GM12864 (cell line): ENCODE measurements around the gene PKP1.

Source experiments
- DNase-seq: peaks from one replicate; pipeline ENCODE4 v3.0.0-alpha.2; 2011; ENCODE audit warnings: low read depth
- H3K4me3 ChIP-seq: 2 replicates; pipeline ENCODE4 v1.5.1; 2011; ENCODE audit warnings: mild to moderate bottlenecking, low read depth, low read length, control low read depth
- CTCF ChIP-seq: IDR thresholded peaks from 2 replicates; pipeline ENCODE4 v1.5.1; 2011; ENCODE audit warnings: low read depth, mild to moderate bottlenecking, moderate library complexity, low read length, control low read depth, inconsistent platforms; ENCODE audit errors: missing control alignments

The PKP1 gene

GRCh38 chr1:201318504-201319340 is 35.4 kb downstream of the PKP1 start:
- no peak for DNase-seq

DNA sequence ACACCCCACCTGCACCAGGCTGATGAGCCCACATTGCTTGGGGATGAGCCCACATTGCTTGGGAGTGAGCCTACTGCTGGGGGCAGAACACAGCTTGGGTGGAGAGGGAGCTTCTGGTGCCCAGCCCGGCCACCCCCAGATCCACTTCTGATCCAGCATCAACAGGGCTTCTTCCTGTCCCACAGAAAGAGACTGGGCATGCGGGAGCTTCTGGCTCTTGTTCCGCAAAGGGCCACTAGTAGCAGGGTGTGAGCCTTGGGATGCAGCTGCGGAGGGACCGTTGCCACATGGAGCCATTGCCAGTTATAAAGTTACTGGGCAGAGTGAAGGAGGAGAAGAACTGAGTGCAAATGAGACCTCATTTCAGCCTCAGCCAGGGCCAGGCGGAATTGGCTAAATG is 36.3 kb downstream of the PKP1 start:
- H3K4me3 ChIP-seq = no peak overlapping the region
- TF ChIP-seq CTCF = no peak
- DNase-seq = no peak

More at GRCh38 chr1:201318504-201319340, 35.4 kb downstream of the PKP1 start:
- no peak overlapping the region for H3K4me3 ChIP-seq
- no peak for TF ChIP-seq CTCF

DNA sequence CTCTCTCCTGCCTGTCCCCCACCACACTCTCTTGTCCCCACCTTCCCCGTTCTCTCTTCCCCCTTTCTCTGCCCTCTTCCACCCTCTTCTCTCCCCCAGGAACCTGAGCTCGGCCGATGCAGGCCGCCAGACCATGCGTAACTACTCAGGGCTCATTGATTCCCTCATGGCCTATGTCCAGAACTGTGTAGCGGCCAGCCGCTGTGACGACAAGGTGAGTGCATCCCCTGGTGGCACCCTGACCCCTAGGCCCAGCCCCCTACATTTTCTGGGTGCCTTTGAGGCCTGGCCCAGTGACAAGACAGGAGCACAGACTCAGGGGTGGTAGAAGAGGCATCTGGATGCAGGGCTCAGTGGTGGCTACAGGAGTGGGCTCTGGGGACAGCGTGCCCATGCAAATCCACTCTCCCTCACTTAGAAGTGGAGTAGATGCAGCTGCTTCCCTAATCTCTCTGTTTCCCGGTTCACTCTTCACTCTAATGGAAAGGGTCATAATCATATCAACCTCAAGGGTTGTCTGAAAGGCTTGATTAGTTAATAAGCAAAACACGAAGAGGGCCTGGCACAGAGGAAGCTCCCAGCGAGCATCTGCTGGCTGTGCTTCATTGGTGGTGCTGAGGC is 37.0 kb downstream of the PKP1 start:
- DNase-seq = no peak
- no peak for TF ChIP-seq CTCF
- H3K4me3 ChIP-seq = no peak overlapping the region

DNA sequence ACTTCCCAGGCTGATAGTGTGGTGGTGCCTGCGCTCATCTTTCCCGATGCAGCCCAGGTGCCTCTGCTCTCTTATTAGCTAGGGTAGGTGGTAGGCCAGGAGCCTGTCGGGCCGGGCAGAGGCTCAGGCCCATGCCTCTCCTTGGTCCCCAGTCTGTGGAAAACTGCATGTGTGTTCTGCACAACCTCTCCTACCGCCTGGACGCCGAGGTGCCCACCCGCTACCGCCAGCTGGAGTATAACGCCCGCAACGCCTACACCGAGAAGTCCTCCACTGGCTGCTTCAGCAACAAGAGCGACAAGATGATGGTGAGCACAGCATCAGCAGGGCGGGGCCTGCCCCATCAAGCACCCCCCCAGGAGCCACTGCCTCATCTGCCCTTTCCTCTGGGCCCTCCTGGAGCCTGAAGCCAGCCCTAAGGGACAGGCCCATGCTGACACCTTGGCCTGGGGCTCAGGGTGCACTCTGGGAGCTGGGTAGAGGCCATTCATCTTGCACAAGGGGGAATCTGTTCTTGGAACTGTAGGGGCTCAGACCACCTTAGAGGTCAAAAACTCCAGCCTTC is 38.6 kb downstream of the PKP1 start:
- DNase-seq = no peak
- H3K4me3 ChIP-seq = no peak overlapping the region
- no peak for TF ChIP-seq CTCF

- no peak for DNase-seq
- H3K4me3 ChIP-seq = no peak overlapping the region
- no peak for TF ChIP-seq CTCF
These were observed 39.6 kb downstream of the PKP1 start for GRCh38 chr1:201322653-201323510.

- no peak for DNase-seq
- no peak overlapping the region for H3K4me3 ChIP-seq
- TF ChIP-seq CTCF = no peak
These were observed 41.0 kb downstream of the PKP1 start for GRCh38 chr1:201324306-201324705.
